GM19238 (cell line): ENCODE data around the gene RDX.
"Not testable (repeated sequence)": the region's sequence is repeated elsewhere in the genome, so short reads cannot be mapped to it uniquely, and the experiment has no call there.

Experiments used
- DNase-seq: peaks from one replicate; pipeline ENCODE4 v3.0.0; 2011; ENCODE audit warnings: low spot score; ENCODE audit not compliant: insufficient read length

RDX gene

DNA sequence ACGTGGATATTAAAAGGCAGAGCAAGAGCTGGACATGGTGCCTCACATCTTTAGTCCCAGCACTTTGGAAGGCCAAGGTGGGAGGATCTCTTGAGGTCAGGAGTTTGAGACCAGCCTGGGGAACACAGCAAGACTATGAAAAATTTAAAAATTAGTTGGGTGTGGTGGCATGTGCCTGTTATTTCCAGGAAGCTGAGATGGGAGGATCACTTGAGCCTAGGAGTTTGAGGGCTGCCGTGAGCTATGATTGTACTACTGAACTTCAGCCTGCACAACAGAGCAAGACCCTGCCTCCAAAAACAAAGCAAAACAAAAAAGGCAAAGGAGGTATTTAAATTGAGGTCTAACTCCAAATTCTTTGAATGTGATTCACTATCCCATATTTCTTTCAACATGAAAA, 23.5 kb downstream of the RDX start:
- DNase-seq = no peak

GRCh38 chr11:110269996-110270395, 26.4 kb downstream of the RDX start:
- DNase-seq = no peak

DNA sequence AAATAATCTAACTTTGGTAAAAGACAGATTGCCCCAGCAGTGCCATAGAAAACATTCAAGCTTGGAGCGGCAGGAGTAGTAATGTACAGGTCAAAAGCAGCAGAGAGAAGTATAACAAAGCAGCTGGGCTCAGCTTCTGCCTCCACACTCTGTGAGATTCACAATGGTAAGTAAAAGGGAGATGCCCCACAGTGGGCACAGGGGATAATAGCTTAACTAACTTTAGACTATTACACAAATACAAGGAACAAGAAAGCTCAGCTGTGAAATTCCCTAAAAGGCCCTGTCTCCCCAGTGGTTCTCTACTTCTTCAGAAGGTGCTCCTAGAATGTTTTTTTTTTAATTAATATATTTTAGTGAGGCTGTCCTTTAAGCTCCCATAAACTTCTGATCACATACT, 28.0 kb downstream of the RDX start:
- DNase-seq = no peak

GRCh38 chr11:110262072-110262403, 34.4 kb downstream of the RDX start:
- no peak for DNase-seq

DNA sequence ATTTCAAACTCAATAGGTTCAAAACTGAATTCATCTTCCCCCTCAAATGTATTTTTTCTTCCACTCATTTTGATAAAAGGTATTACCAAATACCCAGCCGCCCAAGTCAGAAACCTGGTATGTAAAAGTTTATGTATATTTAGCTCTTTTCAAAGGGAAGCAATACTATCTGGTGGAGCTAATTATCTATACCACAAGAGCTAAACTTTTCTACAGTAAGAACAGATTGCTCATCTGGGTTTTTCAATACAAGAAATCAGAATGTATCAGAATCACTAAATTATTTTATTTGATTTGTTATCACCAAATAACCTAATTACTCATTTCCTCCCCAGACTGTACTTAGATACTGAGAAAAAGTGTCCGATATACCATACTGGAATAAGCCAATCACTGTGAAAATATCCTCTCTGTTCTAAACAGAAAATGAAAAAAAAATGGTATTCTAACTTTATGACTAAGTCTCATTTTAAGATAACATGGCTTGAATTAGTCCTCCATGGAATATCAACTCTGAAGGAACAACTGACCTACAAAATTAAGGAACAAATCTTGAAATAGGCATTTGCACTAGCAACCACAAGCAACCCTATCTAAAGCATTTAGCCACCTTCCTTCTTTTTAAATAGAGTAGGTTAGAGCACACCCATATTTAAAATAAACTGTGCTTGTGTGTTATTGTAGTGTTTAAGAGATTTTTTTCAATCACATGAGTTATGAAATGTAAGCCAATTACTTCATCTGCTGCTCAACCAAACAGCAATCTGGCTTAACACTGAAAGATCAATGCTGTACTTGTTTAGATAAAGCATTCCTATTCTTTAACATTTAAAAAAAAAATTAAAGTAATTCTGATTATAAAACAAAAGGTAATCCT, 35.0 kb downstream of the RDX start:
- no peak for DNase-seq

GRCh38 chr11:110253525-110253924, 42.9 kb downstream of the RDX start:
- DNase-seq = no peak

GRCh38 chr11:110251836-110252235, 44.6 kb downstream of the RDX start:
- no peak for DNase-seq

DNA sequence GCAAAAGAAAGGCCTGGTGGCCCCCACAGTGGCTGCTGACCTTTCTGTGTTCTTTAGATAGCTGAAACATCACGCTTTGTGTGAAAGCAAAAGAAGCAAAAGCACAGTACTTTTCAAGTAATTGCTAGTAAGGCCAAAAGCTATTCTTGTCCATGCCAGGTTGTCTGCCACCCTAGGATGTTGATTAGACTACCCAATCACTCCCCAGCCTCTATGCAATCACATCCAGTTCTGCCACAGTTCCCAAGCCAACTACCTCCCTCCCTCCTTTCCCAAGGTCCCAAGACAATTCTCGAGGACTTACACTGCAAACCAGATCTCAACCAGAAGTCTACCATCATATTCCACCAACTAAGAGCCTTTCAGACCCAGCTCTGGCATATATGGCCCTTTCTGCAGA, 46.2 kb downstream of the RDX start:
- no peak for DNase-seq

GRCh38 chr11:110249766-110250165, 46.6 kb downstream of the RDX start:
- no peak for DNase-seq

GRCh38 chr11:110249066-110249465, 47.3 kb downstream of the RDX start:
- DNase-seq = no peak

GRCh38 chr11:110243791-110244190, 52.6 kb downstream of the RDX start:
- DNase-seq = no peak

GRCh38 chr11:110242746-110243145, 53.7 kb downstream of the RDX start:
- DNase-seq = no peak

- DNase-seq = no peak
These were observed 54.2 kb downstream of the RDX start for GRCh38 chr11:110242188-110242587.

DNA sequence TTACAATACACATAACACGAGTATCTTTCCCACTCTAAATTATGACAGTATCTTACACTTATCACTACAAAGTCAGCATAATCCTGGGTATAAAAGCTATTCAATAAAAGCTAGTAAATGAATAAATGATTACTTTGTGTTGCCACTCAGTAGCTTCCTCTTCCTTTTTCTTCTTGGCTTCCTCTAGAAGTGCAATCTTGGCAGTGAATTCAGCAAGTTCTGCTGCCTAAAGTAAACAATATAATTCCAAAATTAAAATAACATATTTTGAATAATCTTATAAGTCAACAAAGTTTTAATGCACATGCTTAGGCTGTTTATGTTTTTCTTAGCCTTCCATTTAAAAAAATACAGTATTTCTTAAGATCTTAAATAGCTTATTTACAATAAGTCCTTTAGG, 60.4 kb downstream of the RDX start:
- no peak for DNase-seq

DNA sequence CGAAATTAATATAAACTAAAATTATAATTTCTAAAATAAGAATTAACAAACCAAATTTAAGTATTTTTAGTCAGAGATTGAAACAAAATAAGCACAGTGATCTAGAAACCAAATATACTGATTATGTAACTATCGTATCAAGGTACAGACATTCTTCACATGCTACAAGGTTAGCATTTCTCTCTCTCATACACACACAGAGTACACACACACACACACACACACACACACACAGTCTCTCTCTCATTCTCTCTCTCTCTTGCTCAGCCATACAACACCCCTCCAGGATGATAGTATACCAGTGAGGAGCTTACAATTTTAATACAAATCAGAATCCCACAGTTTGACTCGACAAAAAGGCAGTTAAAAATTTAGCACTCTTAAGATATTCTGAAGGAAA, 66.0 kb downstream of the RDX start:
- no peak for DNase-seq

GRCh38 chr11:110219006-110219785, 77.2 kb downstream of the RDX start:
- no peak for DNase-seq

GRCh38 chr11:110217936-110218335, 78.5 kb downstream of the RDX start:
- no peak for DNase-seq

- DNase-seq = no peak
These were observed 79.1 kb downstream of the RDX start for GRCh38 chr11:110217223-110217877.

- DNase-seq = not testable (repeated sequence)
These were observed 87.1 kb downstream of the RDX start for GRCh38 chr11:110209313-110209694.

GRCh38 chr11:110208678-110209312, 87.6 kb downstream of the RDX start:
- DNase-seq = not testable (repeated sequence)

GRCh38 chr11:110207123-110207522, 89.3 kb downstream of the RDX start:
- DNase-seq = no peak

DNA sequence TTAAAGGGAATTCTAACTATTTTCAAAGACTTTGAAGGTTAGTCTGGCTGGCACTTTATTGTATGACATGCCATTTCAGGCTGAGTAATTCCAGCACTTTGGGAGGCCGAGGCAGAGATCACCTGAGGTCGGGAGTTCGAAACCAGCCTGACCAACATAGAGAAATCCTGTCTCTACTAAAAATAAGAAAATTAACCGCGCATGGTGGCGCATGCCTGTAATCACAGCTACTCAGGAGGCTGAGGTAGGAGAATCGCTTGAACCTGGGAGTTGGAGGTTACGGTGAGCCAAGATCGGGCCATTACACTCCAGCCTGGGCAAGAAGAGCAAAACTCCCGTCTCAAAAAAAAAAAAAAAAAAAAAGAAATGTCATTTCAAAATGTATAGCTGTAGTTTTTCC, 95.6 kb downstream of the RDX start:
- no peak for DNase-seq
